Hepatocyte (in vitro differentiated cells): Measurements from ENCODE around the gene MAPKAP1.

Experiments used
- EZH2 ChIP-seq: fragments of 200-600 bp; sonication (generic); IDR thresholded peaks from 2 replicates; pipeline ENCODE4 v1.6.1; 2016; ENCODE audit warnings: antibody characterized with exemption, mild to moderate bottlenecking, borderline replicate concordance
- EZH2phosphoT487 ChIP-seq: fragments of 200-600 bp; sonication (generic); IDR thresholded peaks from one replicate; pipeline ENCODE4 v1.6.1; 2018; ENCODE audit warnings: antibody characterized with exemption, mild to moderate bottlenecking, low read depth, moderate library complexity; ENCODE audit not compliant: unreplicated experiment, severe bottlenecking
- TF ChIP-seq, protein P1 (sequence below): fragments of 200-600 bp; sonication (generic); IDR thresholded peaks from 2 replicates; pipeline ENCODE4 v1.5.1; 2016; ENCODE audit warnings: antibody characterized with exemption, mild to moderate bottlenecking; ENCODE audit not compliant: poor library complexity

- TF ChIP-seq, protein P1, sequence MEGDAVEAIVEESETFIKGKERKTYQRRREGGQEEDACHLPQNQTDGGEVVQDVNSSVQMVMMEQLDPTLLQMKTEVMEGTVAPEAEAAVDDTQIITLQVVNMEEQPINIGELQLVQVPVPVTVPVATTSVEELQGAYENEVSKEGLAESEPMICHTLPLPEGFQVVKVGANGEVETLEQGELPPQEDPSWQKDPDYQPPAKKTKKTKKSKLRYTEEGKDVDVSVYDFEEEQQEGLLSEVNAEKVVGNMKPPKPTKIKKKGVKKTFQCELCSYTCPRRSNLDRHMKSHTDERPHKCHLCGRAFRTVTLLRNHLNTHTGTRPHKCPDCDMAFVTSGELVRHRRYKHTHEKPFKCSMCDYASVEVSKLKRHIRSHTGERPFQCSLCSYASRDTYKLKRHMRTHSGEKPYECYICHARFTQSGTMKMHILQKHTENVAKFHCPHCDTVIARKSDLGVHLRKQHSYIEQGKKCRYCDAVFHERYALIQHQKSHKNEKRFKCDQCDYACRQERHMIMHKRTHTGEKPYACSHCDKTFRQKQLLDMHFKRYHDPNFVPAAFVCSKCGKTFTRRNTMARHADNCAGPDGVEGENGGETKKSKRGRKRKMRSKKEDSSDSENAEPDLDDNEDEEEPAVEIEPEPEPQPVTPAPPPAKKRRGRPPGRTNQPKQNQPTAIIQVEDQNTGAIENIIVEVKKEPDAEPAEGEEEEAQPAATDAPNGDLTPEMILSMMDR: no peak
- TF ChIP-seq EZH2: no peak
- no peak for TF ChIP-seq EZH2phosphoT487
Measured at GRCh38 chr9:125701351-125701750, 5.7 kb downstream of the MAPKAP1 start.
